Esophagus squamous epithelium (tissue), 4 donors: ENCODE data around the gene NET1.

Experiments used
- CTCF ChIP-seq, 6 experiments: fragments of 450-650 bp in 4 of 6; fragments of 200-600 bp in 2 of 6; sonication (generic) in 2 of 6; IDR thresholded peaks; one replicate each; pipeline ENCODE4 v1.5.1; 2016 to 2019; ENCODE audit warnings: antibody characterized with exemption in 6 of 6, mild to moderate bottlenecking in 4 of 6, moderate library complexity in 4 of 6
- POLR2A ChIP-seq, 4 donors: fragments of 450-650 bp; IDR thresholded peaks; one replicate each; pipeline ENCODE4 v1.6.1; 2017; ENCODE audit warnings: antibody characterized with exemption in 4 of 4, mild to moderate bottlenecking in 4 of 4, moderate library complexity in 3 of 4

- TF ChIP-seq CTCF (IDR thresholded peaks at IDR 0.05) (no peak), POLR2A (IDR thresholded peaks at IDR 0.05) (no peak)
Measured at GRCh38 chr10:5364890-5365338, 47.4 kb upstream of the NET1 start, which contains the start of gene UCN3.
